ENCODE data around the gene MEA1.

DNA sequence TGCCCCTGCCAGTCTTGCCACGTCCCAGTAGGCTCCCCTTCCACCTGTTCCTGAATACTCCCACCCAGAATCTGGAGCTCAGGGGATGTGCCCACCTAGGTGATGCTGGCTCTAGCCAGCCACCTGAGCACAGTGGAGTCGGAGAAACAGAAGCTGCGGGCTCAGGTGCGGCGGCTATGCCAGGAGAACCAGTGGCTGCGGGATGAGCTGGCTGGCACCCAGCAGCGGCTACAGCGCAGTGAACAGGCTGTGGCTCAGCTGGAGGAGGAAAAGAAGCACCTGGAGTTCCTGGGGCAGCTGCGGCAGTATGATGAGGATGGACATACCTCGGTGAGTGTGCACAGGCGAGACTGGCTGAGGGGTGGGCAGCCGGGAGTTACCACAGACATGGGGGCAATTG lies 49.1 kb upstream of the MEA1 start:
- TF ChIP-seq, protein P1, sequence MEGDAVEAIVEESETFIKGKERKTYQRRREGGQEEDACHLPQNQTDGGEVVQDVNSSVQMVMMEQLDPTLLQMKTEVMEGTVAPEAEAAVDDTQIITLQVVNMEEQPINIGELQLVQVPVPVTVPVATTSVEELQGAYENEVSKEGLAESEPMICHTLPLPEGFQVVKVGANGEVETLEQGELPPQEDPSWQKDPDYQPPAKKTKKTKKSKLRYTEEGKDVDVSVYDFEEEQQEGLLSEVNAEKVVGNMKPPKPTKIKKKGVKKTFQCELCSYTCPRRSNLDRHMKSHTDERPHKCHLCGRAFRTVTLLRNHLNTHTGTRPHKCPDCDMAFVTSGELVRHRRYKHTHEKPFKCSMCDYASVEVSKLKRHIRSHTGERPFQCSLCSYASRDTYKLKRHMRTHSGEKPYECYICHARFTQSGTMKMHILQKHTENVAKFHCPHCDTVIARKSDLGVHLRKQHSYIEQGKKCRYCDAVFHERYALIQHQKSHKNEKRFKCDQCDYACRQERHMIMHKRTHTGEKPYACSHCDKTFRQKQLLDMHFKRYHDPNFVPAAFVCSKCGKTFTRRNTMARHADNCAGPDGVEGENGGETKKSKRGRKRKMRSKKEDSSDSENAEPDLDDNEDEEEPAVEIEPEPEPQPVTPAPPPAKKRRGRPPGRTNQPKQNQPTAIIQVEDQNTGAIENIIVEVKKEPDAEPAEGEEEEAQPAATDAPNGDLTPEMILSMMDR (IDR thresholded peaks at IDR 0.05; ENCODE audit: low read depth, low read length), result no peak
- no peak for TF ChIP-seq EZH2phosphoT487 (IDR thresholded peaks at IDR 0.05; ENCODE audit: low read depth)
